PC-3 (cell line): ENCODE data around the gene KCNQ5. TPM values are rescaled to one million over a fixed set of nuclear protein-coding genes. Genes with fewer than 3 reads are reported as not detected.
A peak's percentile ranks its signal among the peaks of the same experiment; 100 is the strongest.

Experiments used
- ATAC-seq: fragments of 200-7000 bp; cut with Tn5 transposase; 2 replicates; pipeline ENCODE4 v1.9.1; 2020; ENCODE audit warnings: mild to moderate bottlenecking, moderate library complexity
- BruUV-seq: library from RNA; stranded (reverse); fragments of 400-500 nt; replicated peaks from 2 replicates; lab custom pipeline; 2021; lab: Mats Ljungman, UMichigan
- CTCF ChIA-PET: fragments of 300-600 bp; sonication (Branson Sonifier 250); formaldehyde crosslinking; loops from one replicate; lab custom pipeline; 2022; ENCODE audit warnings: antibody characterized with exemption; lab: Charles Lee
- POLR2A ChIA-PET: fragments of 300-600 bp; sonication (Branson Sonifier 250); formaldehyde crosslinking; loops from one replicate; lab custom pipeline; 2022; ENCODE audit warnings: antibody characterized with exemption; ENCODE audit not compliant: unreplicated experiment; lab: Charles Lee
- DNase-seq: peaks from one replicate; pipeline ENCODE4 v3.0.0-alpha.2; 2015
- H2AFZ ChIP-seq: fragments of 300-600 bp; sonication (generic); 2 replicates; pipeline ENCODE4 v1.6.0; 2016; ENCODE audit warnings: antibody characterized with exemption, low read length
- H3F3A ChIP-seq: fragments of 300-600 bp; sonication (generic); one replicate; pipeline ENCODE4 v1.6.0; 2017; ENCODE audit warnings: antibody characterized with exemption, low read length, control low read depth, mild to moderate bottlenecking; ENCODE audit not compliant: unreplicated experiment
- H3K27ac ChIP-seq: fragments of 300-600 bp; sonication (generic); 2 replicates; pipeline ENCODE4 v1.5.1; 2016; ENCODE audit warnings: mild to moderate bottlenecking, low read length
- H3K27me3 ChIP-seq: fragments of 300-600 bp; sonication (generic); 2 replicates; pipeline ENCODE4 v1.6.1; 2016; ENCODE audit warnings: low read length, mixed read lengths
- H3K36me3 ChIP-seq: fragments of 300-600 bp; sonication (generic); 2 replicates; pipeline ENCODE4 v1.6.1; 2016; ENCODE audit warnings: low read depth, mixed run types, low read length, mixed read lengths
- H3K4me1 ChIP-seq: fragments of 300-600 bp; sonication (generic); 2 replicates; pipeline ENCODE4 v1.5.1; 2016; ENCODE audit warnings: low read length; ENCODE audit not compliant: insufficient read depth
- H3K4me2 ChIP-seq: fragments of 300-600 bp; sonication (generic); 2 replicates; pipeline ENCODE4 v1.6.0; 2016; ENCODE audit warnings: low read length
- H3K4me3 ChIP-seq: fragments of 300-600 bp; sonication (generic); 2 replicates; pipeline ENCODE4 v1.5.1; 2016; ENCODE audit warnings: mild to moderate bottlenecking, low read length, mixed read lengths
- H3K79me2 ChIP-seq: fragments of 300-600 bp; sonication (generic); 2 replicates; pipeline ENCODE4 v1.6.1; 2017; ENCODE audit warnings: low read length, mixed read lengths
- H3K9ac ChIP-seq: fragments of 300-600 bp; sonication (generic); 2 replicates; pipeline ENCODE4 v1.6.0; 2016; ENCODE audit warnings: mild to moderate bottlenecking, low read length
- H3K9me2 ChIP-seq: fragments of 300-600 bp; sonication (generic); replicated peaks from 2 replicates; pipeline ENCODE4 v1.6.1; 2016; ENCODE audit warnings: mixed run types, low read length, mixed read lengths
- H3K9me3 ChIP-seq: fragments of 300-600 bp; sonication (generic); 2 replicates; pipeline ENCODE4 v1.6.1; 2016; ENCODE audit warnings: low read length, mixed read lengths
- H4K20me1 ChIP-seq: fragments of 300-600 bp; sonication (generic); 2 replicates; pipeline ENCODE4 v1.6.1; 2016; ENCODE audit warnings: low read length, mixed read lengths
- EZH2 ChIP-seq: fragments of 300-600 bp; sonication (generic); IDR thresholded peaks from one replicate; pipeline ENCODE4 v1.6.1; 2017; ENCODE audit warnings: antibody characterized with exemption, mild to moderate bottlenecking, low read length; ENCODE audit not compliant: unreplicated experiment
- EZH2phosphoT487 ChIP-seq: fragments of 300-600 bp; sonication (generic); IDR thresholded peaks from 2 replicates; pipeline ENCODE4 v1.6.1; 2018; ENCODE audit warnings: mild to moderate bottlenecking, antibody characterized with exemption, low read length, borderline replicate concordance
- intact Hi-C: fragments of 100-400 bp; cut with micrococcal nuclease; formaldehyde crosslinking; loops from 2 replicates; pipeline ENCODE4 v1.9.0; 2023
- total RNA-seq: library from RNA; depleted of rRNA; stranded (reverse); fragments of >200 nt; gene quantifications from 2 replicates; pipeline ENCODE4 v1.2.3, GENCODE V29; 2014
- TF ChIP-seq, protein P1 (sequence below): fragments of 300-600 bp; sonication (generic); conservative IDR thresholded peaks from 2 replicates; pipeline ENCODE4 v1.5.1; 2017; ENCODE audit warnings: antibody characterized with exemption, low read depth, mild to moderate bottlenecking, low read length

KCNQ5 gene
- total RNA-seq, 1 experiment from 2014 or later, result not detected

DNA sequence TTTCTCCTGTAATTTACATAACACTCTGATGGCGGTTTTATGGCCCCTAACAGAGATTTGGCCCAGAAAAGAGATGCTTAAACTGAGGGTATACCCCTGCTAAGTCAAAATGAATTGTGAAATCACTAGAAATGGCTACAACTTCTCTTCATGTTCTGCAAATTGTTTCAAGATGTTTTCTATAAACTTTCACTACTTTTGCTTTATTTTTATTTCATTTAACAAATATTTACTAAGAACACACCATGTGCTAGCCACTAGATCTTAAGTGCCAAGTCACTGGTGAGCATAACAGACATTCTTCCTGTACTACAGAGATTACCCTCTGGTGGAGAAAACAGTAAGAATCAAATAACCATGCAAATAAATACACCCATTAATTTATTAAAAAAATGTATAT, 87.6 kb downstream of the KCNQ5 start:
- no peaks in the 10 kb centered on the region for H3K79me2 ChIP-seq

GRCh38 chr6:72711731-72712130, 89.9 kb downstream of the KCNQ5 start:
- Histone ChIP-seq H3K4me1 (no peaks in the 10 kb centered on the region), H3F3A (no peaks in the 10 kb centered on the region), H3K27me3 (no peaks in the 10 kb centered on the region), H3K79me2 (no peaks in the 10 kb centered on the region), H2AFZ (no peak overlapping the region), H3K9ac (no peak overlapping the region), H4K20me1 (no peaks in the 10 kb centered on the region), H3K4me3 (no peak overlapping the region), H3K36me3 (no peaks in the 10 kb centered on the region), H3K9me2 (no peaks in the 10 kb centered on the region), H3K27ac (no peak overlapping the region), H3K9me3 (no peaks in the 10 kb centered on the region), H3K4me2 (no peak overlapping the region)
- BruUV-seq, result no TSS peak
- ChIA-PET POLR2A (no interaction called here), CTCF (no interaction called here)
- intact Hi-C loops, result no loop called here
- TF ChIP-seq EZH2, result no peak
- TF ChIP-seq EZH2phosphoT487, result no peak
- TF ChIP-seq, protein P1, sequence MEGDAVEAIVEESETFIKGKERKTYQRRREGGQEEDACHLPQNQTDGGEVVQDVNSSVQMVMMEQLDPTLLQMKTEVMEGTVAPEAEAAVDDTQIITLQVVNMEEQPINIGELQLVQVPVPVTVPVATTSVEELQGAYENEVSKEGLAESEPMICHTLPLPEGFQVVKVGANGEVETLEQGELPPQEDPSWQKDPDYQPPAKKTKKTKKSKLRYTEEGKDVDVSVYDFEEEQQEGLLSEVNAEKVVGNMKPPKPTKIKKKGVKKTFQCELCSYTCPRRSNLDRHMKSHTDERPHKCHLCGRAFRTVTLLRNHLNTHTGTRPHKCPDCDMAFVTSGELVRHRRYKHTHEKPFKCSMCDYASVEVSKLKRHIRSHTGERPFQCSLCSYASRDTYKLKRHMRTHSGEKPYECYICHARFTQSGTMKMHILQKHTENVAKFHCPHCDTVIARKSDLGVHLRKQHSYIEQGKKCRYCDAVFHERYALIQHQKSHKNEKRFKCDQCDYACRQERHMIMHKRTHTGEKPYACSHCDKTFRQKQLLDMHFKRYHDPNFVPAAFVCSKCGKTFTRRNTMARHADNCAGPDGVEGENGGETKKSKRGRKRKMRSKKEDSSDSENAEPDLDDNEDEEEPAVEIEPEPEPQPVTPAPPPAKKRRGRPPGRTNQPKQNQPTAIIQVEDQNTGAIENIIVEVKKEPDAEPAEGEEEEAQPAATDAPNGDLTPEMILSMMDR, result no peak
- DNase-seq (no peak), ATAC-seq (no peak)

More for the DNA sequence above, 87.6 kb downstream of the KCNQ5 start:
- H2AFZ ChIP-seq, result no peak overlapping the region
- no peaks in the 10 kb centered on the region for H3K9me2 ChIP-seq
- POLR2A ChIA-PET, result no interaction called here
- no peaks in the 10 kb centered on the region for H3K36me3 ChIP-seq
- H3K4me2 ChIP-seq, result no peak overlapping the region
- no peak overlapping the region for H3K9ac ChIP-seq
- no TSS peak for BruUV-seq
- TF ChIP-seq, protein P1, result no peak
- TF ChIP-seq EZH2phosphoT487 (no peak), EZH2 (no peak)
- CTCF ChIA-PET, result no interaction called here
- DNase-seq, result no peak
- H3F3A ChIP-seq, result no peaks in the 10 kb centered on the region
- H3K9me3 ChIP-seq, result no peaks in the 10 kb centered on the region
- no peaks in the 10 kb centered on the region for H3K4me1 ChIP-seq
- no peak overlapping the region for H3K27ac ChIP-seq
- no peaks in the 10 kb centered on the region for H4K20me1 ChIP-seq
- no peak for ATAC-seq
- no peaks in the 10 kb centered on the region for H3K27me3 ChIP-seq
- intact Hi-C loops, result no loop called here
- H3K4me3 ChIP-seq, result no peak overlapping the region

GRCh38 chr6:72712910-72713309, 91.0 kb downstream of the KCNQ5 start:
- no peaks in the 10 kb centered on the region for H3K9me2 ChIP-seq
- no peak for ATAC-seq
- no peaks in the 10 kb centered on the region for H3K36me3 ChIP-seq
- DNase-seq, result peak; percentile 32
- no peaks in the 10 kb centered on the region for H4K20me1 ChIP-seq
- no peaks in the 10 kb centered on the region for H3K27me3 ChIP-seq
- H3F3A ChIP-seq, result no peaks in the 10 kb centered on the region
- no peaks in the 10 kb centered on the region for H3K4me1 ChIP-seq
- H3K79me2 ChIP-seq, result no peaks in the 10 kb centered on the region
- TF ChIP-seq, protein P1, result no peak
- TF ChIP-seq EZH2phosphoT487 (no peak), EZH2 (no peak)
- no peaks in the 10 kb centered on the region for H3K9me3 ChIP-seq
- no peak overlapping the region for H3K4me3 ChIP-seq
- H3K9ac ChIP-seq, result no peak overlapping the region
- H3K4me2 ChIP-seq, result no peak overlapping the region
- H2AFZ ChIP-seq, result no peak overlapping the region
- intact Hi-C loops, result no loop called here
- ChIA-PET CTCF (no interaction called here), POLR2A (no interaction called here)
- BruUV-seq, result no TSS peak
- no peak overlapping the region for H3K27ac ChIP-seq
